ENCODE data around the gene DMWD. TPM values are rescaled to one million over a fixed set of nuclear protein-coding genes. Genes with fewer than 3 reads are reported as not detected.

Gene DMWD
- total RNA-seq, 1 donor from 2014 or later: 29.9 TPM

- Histone ChIP-seq H3K36me3 (ENCODE audit: control insufficient read depth, insufficient read depth, low read length) (peaks cover 6% of the 10 kb centered on the region), H3K27me3 (ENCODE audit: control insufficient read depth, insufficient read depth, low read length) (no peaks in the 10 kb centered on the region), H3K4me3 (ENCODE audit: low read depth, low read length) (no peak overlapping the region)
- DNase-seq (ENCODE audit: low read depth): no peak
- TF ChIP-seq CTCF (IDR thresholded peaks at IDR 0.05; ENCODE audit: insufficient read depth, low read length, poor library complexity, severe bottlenecking): no peak
Measured at GRCh38 chr19:45778010-45778661, 14.5 kb downstream of the DMWD start.

- no peak for TF ChIP-seq CTCF (IDR thresholded peaks at IDR 0.05; ENCODE audit: insufficient read depth, low read length, poor library complexity, severe bottlenecking)
- H3K36me3 ChIP-seq (ENCODE audit: control insufficient read depth, insufficient read depth, low read length): peaks cover 7% of the 10 kb centered on the region
- H3K27me3 ChIP-seq (ENCODE audit: control insufficient read depth, insufficient read depth, low read length): no peaks in the 10 kb centered on the region
- no peak for DNase-seq (ENCODE audit: low read depth)
- H3K4me3 ChIP-seq (ENCODE audit: low read depth, low read length): no peak overlapping the region
Measured at GRCh38 chr19:45777395-45777961, 15.2 kb downstream of the DMWD start.

- Histone ChIP-seq H3K36me3 (ENCODE audit: control insufficient read depth, insufficient read depth, low read length) (peaks cover 7% of the 10 kb centered on the region), H3K4me3 (ENCODE audit: low read depth, low read length) (no peak overlapping the region), H3K27me3 (ENCODE audit: control insufficient read depth, insufficient read depth, low read length) (no peaks in the 10 kb centered on the region)
- no peak for TF ChIP-seq CTCF (IDR thresholded peaks at IDR 0.05; ENCODE audit: insufficient read depth, low read length, poor library complexity, severe bottlenecking)
- DNase-seq (ENCODE audit: low read depth): no peak
Measured at GRCh38 chr19:45774765-45775164, 17.9 kb downstream of the DMWD start.

GRCh38 chr19:45773384-45773783 is 19.3 kb downstream of the DMWD start:
- H3K27me3 ChIP-seq (ENCODE audit: control insufficient read depth, insufficient read depth, low read length): no peaks in the 10 kb centered on the region
- H3K36me3 ChIP-seq (ENCODE audit: control insufficient read depth, insufficient read depth, low read length): peaks cover 7% of the 10 kb centered on the region
- no peak for TF ChIP-seq CTCF (IDR thresholded peaks at IDR 0.05; ENCODE audit: insufficient read depth, low read length, poor library complexity, severe bottlenecking)
- H3K4me3 ChIP-seq (ENCODE audit: low read depth, low read length): no peak overlapping the region
- no peak for DNase-seq (ENCODE audit: low read depth)

- H3K36me3 ChIP-seq (ENCODE audit: control insufficient read depth, insufficient read depth, low read length): peaks cover 7% of the 10 kb centered on the region
- no peaks in the 10 kb centered on the region for H3K27me3 ChIP-seq (ENCODE audit: control insufficient read depth, insufficient read depth, low read length)
- H3K4me3 ChIP-seq (ENCODE audit: low read depth, low read length): no peak overlapping the region
- DNase-seq (ENCODE audit: low read depth): no peak
- no peak for TF ChIP-seq CTCF (IDR thresholded peaks at IDR 0.05; ENCODE audit: insufficient read depth, low read length, poor library complexity, severe bottlenecking)
Measured at GRCh38 chr19:45772912-45773311, 19.7 kb downstream of the DMWD start.
